IMR-90 (cell line): ENCODE results near the gene RERE. TPM values are rescaled to one million over a fixed set of nuclear protein-coding genes. Genes with fewer than 3 reads are reported as not detected.

Experiments used
- ATAC-seq: fragments of 200-7000 bp; cut with Tn5 transposase; 2 replicates; pipeline ENCODE4 v1.9.1; 2020; ENCODE audit warnings: low read depth, mild to moderate bottlenecking, moderate library complexity
- BruUV-seq: library from RNA; stranded (reverse); fragments of 400-500 nt; replicated peaks from 2 replicates; lab custom pipeline; 2021; lab: Mats Ljungman, UMichigan
- CTCF ChIA-PET: fragments of 300-600 bp; formaldehyde crosslinking; extraction: SDS; loops from one replicate; lab custom pipeline; 2021; ENCODE audit warnings: antibody characterized with exemption; lab: Yijun Ruan, JAX
- POLR2A ChIA-PET: fragments of 300-600 bp; sonication (Branson Sonifier 250); formaldehyde crosslinking; loops from one replicate; lab custom pipeline; 2022; ENCODE audit warnings: antibody characterized with exemption; ENCODE audit not compliant: unreplicated experiment; lab: Charles Lee
- DNase-seq: peaks from one replicate; pipeline ENCODE4 v3.0.0; 2013
- H2AFZ ChIP-seq: replicated peaks from 2 replicates; pipeline ENCODE3; 2013; ENCODE audit warnings: low read length, mild to moderate bottlenecking; ENCODE audit not compliant: poor library complexity
- H2AK5ac ChIP-seq: 2 replicates; pipeline ENCODE4 v1.6.1; 2013; ENCODE audit warnings: low read depth, low read length, inconsistent platforms
- H2AK9ac ChIP-seq: replicated peaks from 2 replicates; pipeline ENCODE3; 2013; ENCODE audit warnings: mild to moderate bottlenecking, low read depth, low read length, moderate library complexity; ENCODE audit not compliant: poor library complexity
- H2BK120ac ChIP-seq: 2 replicates; pipeline ENCODE4 v1.6.1; 2013; ENCODE audit warnings: low read depth, low read length, inconsistent platforms
- H2BK15ac ChIP-seq: 3 replicates; pipeline ENCODE4 v1.6.1; 2013; ENCODE audit warnings: low read depth, low read length, inconsistent platforms
- H2BK20ac ChIP-seq: 2 replicates; pipeline ENCODE4 v1.6.1; 2013; ENCODE audit warnings: low read depth, mild to moderate bottlenecking, inconsistent platforms, low read length, moderate library complexity
- H2BK5ac ChIP-seq: 2 replicates; pipeline ENCODE4 v1.6.1; 2013; ENCODE audit warnings: mild to moderate bottlenecking, low read depth, low read length, inconsistent platforms; ENCODE audit not compliant: poor library complexity, severe bottlenecking
- H3K14ac ChIP-seq: replicated peaks from 2 replicates; pipeline ENCODE4 v1.6.1; 2013; ENCODE audit warnings: low read depth, low read length, inconsistent platforms
- H3K18ac ChIP-seq: 2 replicates; pipeline ENCODE4 v1.6.1; 2013; ENCODE audit warnings: low read depth, low read length, control low read depth
- H3K23ac ChIP-seq: 2 replicates; pipeline ENCODE4 v1.6.1; 2013; ENCODE audit warnings: low read depth, low read length, inconsistent platforms
- H3K27ac ChIP-seq: 2 replicates; pipeline ENCODE4 v1.5.1; 2013; ENCODE audit warnings: mild to moderate bottlenecking, control low read depth, low read length; ENCODE audit not compliant: insufficient read depth
- H3K27me3 ChIP-seq: 2 replicates; pipeline ENCODE4 v1.6.1; 2013; ENCODE audit warnings: low read length; ENCODE audit not compliant: control insufficient read depth, insufficient read depth
- H3K36me3 ChIP-seq: 2 replicates; pipeline ENCODE4 v1.6.1; 2013; ENCODE audit warnings: low read length, mixed read lengths; ENCODE audit not compliant: control insufficient read depth, insufficient read depth
- H3K4ac ChIP-seq: 2 replicates; pipeline ENCODE4 v1.6.1; 2013; ENCODE audit warnings: low read depth, low read length, inconsistent platforms
- H3K4me1 ChIP-seq: 2 replicates; pipeline ENCODE4 v1.6.1; 2013; ENCODE audit warnings: low read length, mixed read lengths; ENCODE audit not compliant: control insufficient read depth, insufficient read depth
- H3K4me2 ChIP-seq: 2 replicates; pipeline ENCODE4 v1.6.1; 2013; ENCODE audit warnings: low read depth, mild to moderate bottlenecking, control low read depth, low read length, moderate library complexity
- H3K4me3 ChIP-seq: 2 replicates; pipeline ENCODE4 v1.5.1; 2013; ENCODE audit warnings: low read depth, mild to moderate bottlenecking, control low read depth, low read length, moderate library complexity; ENCODE audit not compliant: insufficient read depth
- H3K56ac ChIP-seq: 2 replicates; pipeline ENCODE4 v1.6.1; 2013; ENCODE audit warnings: low read length, inconsistent platforms; ENCODE audit not compliant: insufficient read depth; ENCODE audit errors: extremely low read depth
- H3K79me1 ChIP-seq, 2 experiments: 2 replicates each; pipeline ENCODE4 v1.6.1; 2013; ENCODE audit warnings: low read length in 2 of 2, inconsistent platforms in 1 of 2, low read depth in 1 of 2
- H3K9ac ChIP-seq: 2 replicates; pipeline ENCODE4 v1.6.1; 2013; ENCODE audit warnings: low read depth, low read length, control low read depth
- H3K9me1 ChIP-seq: 2 replicates; pipeline ENCODE4 v1.6.1; 2013; ENCODE audit warnings: low read length, inconsistent platforms; ENCODE audit not compliant: insufficient read depth
- H3K9me3 ChIP-seq: 2 replicates; pipeline ENCODE4 v1.6.1; 2013; ENCODE audit warnings: low read length; ENCODE audit not compliant: control insufficient read depth, insufficient read depth
- H4K20me1 ChIP-seq: 2 replicates; pipeline ENCODE4 v1.6.1; 2013; ENCODE audit warnings: low read length, inconsistent platforms; ENCODE audit not compliant: insufficient read depth
- H4K5ac ChIP-seq: 2 replicates; pipeline ENCODE4 v1.6.1; 2013; ENCODE audit warnings: mild to moderate bottlenecking, low read depth, low read length, control low read depth
- H4K8ac ChIP-seq, 2 experiments: 2 replicates each; pipeline ENCODE4 v1.6.1; 2013; ENCODE audit warnings: low read depth in 2 of 2, low read length in 2 of 2, control low read depth in 1 of 2, inconsistent platforms in 1 of 2
- H4K91ac ChIP-seq: 2 replicates; pipeline ENCODE4 v1.6.1; 2013; ENCODE audit warnings: low read depth, low read length, inconsistent platforms; ENCODE audit not compliant: insufficient read depth
- CHD1 ChIP-seq: IDR thresholded peaks from 2 replicates; pipeline ENCODE4 v1.6.1; 2012; ENCODE audit warnings: low read depth, low read length, improper control_type of control experiment
- CTCF ChIP-seq: conservative IDR thresholded peaks from 2 replicates; pipeline ENCODE4 v1.5.1; 2012; ENCODE audit warnings: mild to moderate bottlenecking, low read depth, low read length, improper control_type of control experiment
- MAFK ChIP-seq: IDR thresholded peaks from 2 replicates; pipeline ENCODE4 v1.6.1; 2012; ENCODE audit warnings: low read depth, low read length, improper control_type of control experiment
- MXI1 ChIP-seq: IDR thresholded peaks from 2 replicates; pipeline ENCODE4 v1.6.1; 2012; ENCODE audit warnings: low read depth, mild to moderate bottlenecking, low read length, moderate library complexity, borderline replicate concordance
- RAD21 ChIP-seq: IDR thresholded peaks from 2 replicates; pipeline ENCODE4 v1.6.1; 2012; ENCODE audit warnings: low read length, improper control_type of control experiment
- RFX5 ChIP-seq: IDR thresholded peaks from 2 replicates; pipeline ENCODE4 v1.8.0; 2012; ENCODE audit warnings: low read depth, mild to moderate bottlenecking, low read length, moderate library complexity
- WGBS, 2 experiments: methylation state at CpG; one replicate each; pipeline versions ENCODE4 v1.1.5 to v1.1.7; 2013; ENCODE audit warnings: missing lambda C conversion rate in 2 of 2; ENCODE audit not compliant: insufficient read length in 1 of 2; ENCODE audit errors: extremely low coverage in 2 of 2; 5-methylcytosine and 5-hydroxymethylcytosine counted together
- dilution Hi-C: fragments of 300-500 bp; cut with HindIII; formaldehyde crosslinking; loops from one replicate; pipeline ENCODE4 v1.14.3; 2018; ENCODE audit warnings: low sequenced_read_pairs; ENCODE audit not compliant: unreplicated experiment
- in situ Hi-C: fragments of 300-500 bp; cut with MboI; formaldehyde crosslinking; loops from 3 replicates; pipeline ENCODE4 v1.14.3; 2019; ENCODE audit warnings: low sequenced_read_pairs, inconsistent platforms, mixed read lengths
- intact Hi-C: fragments of 100-400 bp; cut with micrococcal nuclease; formaldehyde crosslinking; loops from 2 replicates; pipeline ENCODE4 v1.10.0; 2022
- polyA plus RNA-seq, 3 experiments: library from polyadenylated mRNA; depleted of rRNA; stranded (reverse); fragments of >200 nt; gene quantifications; 2 replicates each; pipeline ENCODE4 v1.2.3, GENCODE V29; 2012; ENCODE audit warnings: low replicate concordance in 1 of 3
- total RNA-seq: library from RNA; depleted of rRNA; stranded (reverse); fragments of >200 nt; gene quantifications from 2 replicates; pipeline ENCODE4 v1.2.3, GENCODE V29; 2012

RERE gene
- total and polyA plus RNA-seq, 2 of the 4 experiments (the other 2 are of a cell fraction): 11.5 to 25.1 TPM

GRCh38 chr1:8494681-8495080 is 322.8 kb downstream of the RERE start:
- H2AFZ ChIP-seq: no peak overlapping the region
- H2BK15ac ChIP-seq: no peak overlapping the region
- H3K14ac ChIP-seq: no peak overlapping the region
- H3K4me3 ChIP-seq: no peak overlapping the region
- POLR2A ChIA-PET: no interaction called here
- no peak overlapping the region for H3K56ac ChIP-seq
- H3K9ac ChIP-seq: no peak overlapping the region
- no peak overlapping the region for H4K91ac ChIP-seq
- H3K23ac ChIP-seq: no peak overlapping the region
- H2BK5ac ChIP-seq: no peak overlapping the region
- H3K79me1 ChIP-seq: peaks cover 32 to 45% of the 10 kb centered on the region in 2 experiments
- H4K8ac ChIP-seq: no peak overlapping the region
- H3K4me2 ChIP-seq: no peak overlapping the region
- peaks cover 8% of the 10 kb centered on the region; the same call in 1 of the 2 replicates for H3K9me1 ChIP-seq
- dilution Hi-C loops: no loop called here
- CTCF ChIA-PET: no interaction called here
- no peak overlapping the region for H2BK120ac ChIP-seq
- DNase-seq: no peak
- peaks cover 3% of the 10 kb centered on the region; the same call in 1 of the 2 replicates for H4K20me1 ChIP-seq
- no peak overlapping the region for H2BK20ac ChIP-seq
- peak overlapping the region; percentile 69 for H2AK9ac ChIP-seq
- no peaks in the 10 kb centered on the region for H3K27me3 ChIP-seq
- intact Hi-C loops: no loop called here
- H3K9me3 ChIP-seq: no peaks in the 10 kb centered on the region
- ATAC-seq: no peak
- H3K36me3 ChIP-seq: peaks cover 22% of the 10 kb centered on the region
- in situ Hi-C loops: no loop called here
- H4K5ac ChIP-seq: no peak overlapping the region
- no peak overlapping the region for H3K4ac ChIP-seq
- TF ChIP-seq CHD1: no peak
- no peak for TF ChIP-seq CTCF
- no peak for TF ChIP-seq MXI1
- TF ChIP-seq MAFK: no peak
- no peak for TF ChIP-seq RAD21
- TF ChIP-seq RFX5: no peak
- H2AK5ac ChIP-seq: peak overlapping the region; percentile 11; the same call in 1 of the 2 replicates
- WGBS, 2 experiments: no CpG with 5 or more reads among the region's 3 CpGs
- no peak overlapping the region for H3K27ac ChIP-seq
- peaks cover 6% of the 10 kb centered on the region for H3K4me1 ChIP-seq
- H3K18ac ChIP-seq: no peak overlapping the region
- no TSS peak for BruUV-seq
